ENCODE measurements around the gene UNC79. TPM values are rescaled to one million over a fixed set of nuclear protein-coding genes. Genes with fewer than 3 reads are reported as not detected.

Gene UNC79
- total and polyA plus RNA-seq, 2 experiments from 2014 or later = 0.04 TPM; not detected in 1

- no peak overlapping the region for H3K4me2 ChIP-seq (ENCODE audit: unreplicated experiment)
- DNase-seq = no peak
- no peaks in the 10 kb centered on the region for H3K9me3 ChIP-seq (ENCODE audit: low read depth)
- H3K27ac ChIP-seq = no peak overlapping the region
- no peak for TF ChIP-seq EZH2 (IDR thresholded peaks at IDR 0.05; ENCODE audit: insufficient read depth, poor library complexity, severe bottlenecking)
- WGBS, 2 experiments (ENCODE audit: low coverage in 1 of 2, low lambda C conversion rate in 2 of 2, missing lambda C conversion rate in 2 of 2) = 45 to 57% methylated on average over 3 of the region's 3 CpGs
- H2AFZ ChIP-seq = no peak overlapping the region
- no peaks in the 10 kb centered on the region for H3F3A ChIP-seq (ENCODE audit: insufficient read depth)
- no peak overlapping the region for H3K9ac ChIP-seq
- no peaks in the 10 kb centered on the region for H3K79me2 ChIP-seq (ENCODE audit: insufficient read depth)
- in situ Hi-C loops (cut with MboI) = no loop called here
- H3K36me3 ChIP-seq (ENCODE audit: low read depth) = no peaks in the 10 kb centered on the region
- H4K20me1 ChIP-seq (ENCODE audit: insufficient read depth) = no peaks in the 10 kb centered on the region
- H3K4me3 ChIP-seq = no peak overlapping the region
- H3K4me1 ChIP-seq (ENCODE audit: insufficient read depth) = no peaks in the 10 kb centered on the region
- no peaks in the 10 kb centered on the region for H3K9me2 ChIP-seq (ENCODE audit: insufficient read depth)
- H3K27me3 ChIP-seq (replicated peaks; ENCODE audit: insufficient read depth) = no peaks in the 10 kb centered on the region
Observed at GRCh38 chr14:93719256-93719655, 288.5 kb downstream of the UNC79 start.

- Histone ChIP-seq H3K4me2 (ENCODE audit: unreplicated experiment) (no peak overlapping the region), H3K4me3 (no peak overlapping the region), H2AFZ (no peak overlapping the region), H3K4me1 (ENCODE audit: insufficient read depth) (no peaks in the 10 kb centered on the region), H3K79me2 (ENCODE audit: insufficient read depth) (no peaks in the 10 kb centered on the region), H3K9me3 (ENCODE audit: low read depth) (no peaks in the 10 kb centered on the region), H3K9ac (no peak overlapping the region), H4K20me1 (ENCODE audit: insufficient read depth) (no peaks in the 10 kb centered on the region), H3K27me3 (replicated peaks; ENCODE audit: insufficient read depth) (no peaks in the 10 kb centered on the region), H3K27ac (no peak overlapping the region), H3K9me2 (ENCODE audit: insufficient read depth) (no peaks in the 10 kb centered on the region), H3K36me3 (ENCODE audit: low read depth) (no peaks in the 10 kb centered on the region), H3F3A (ENCODE audit: insufficient read depth) (no peaks in the 10 kb centered on the region)
- WGBS, 2 experiments (ENCODE audit: low coverage in 1 of 2, low lambda C conversion rate in 2 of 2, missing lambda C conversion rate in 2 of 2) = 52% methylated on average over 12 of the region's 12 CpGs
- in situ Hi-C loops (cut with MboI) = no loop called here
- no peak for TF ChIP-seq EZH2phosphoT487 (IDR thresholded peaks at IDR 0.05; ENCODE audit: insufficient read depth, low read depth)
- TF ChIP-seq EZH2 (IDR thresholded peaks at IDR 0.05; ENCODE audit: insufficient read depth, poor library complexity, severe bottlenecking) = no peak
- DNase-seq = no peak
Observed at GRCh38 chr14:93720076-93720815, 289.5 kb downstream of the UNC79 start.

- in situ Hi-C loops (cut with MboI) = no loop called here
- Histone ChIP-seq H3K9me3 (ENCODE audit: low read depth) (no peaks in the 10 kb centered on the region), H3K4me2 (ENCODE audit: unreplicated experiment) (no peak overlapping the region), H3K9me2 (ENCODE audit: insufficient read depth) (no peaks in the 10 kb centered on the region), H3K36me3 (ENCODE audit: low read depth) (no peaks in the 10 kb centered on the region), H2AFZ (no peak overlapping the region), H3K9ac (no peak overlapping the region), H3F3A (ENCODE audit: insufficient read depth) (no peaks in the 10 kb centered on the region), H3K4me1 (ENCODE audit: insufficient read depth) (no peaks in the 10 kb centered on the region), H3K4me3 (no peak overlapping the region), H3K27ac (no peak overlapping the region), H3K79me2 (ENCODE audit: insufficient read depth) (no peaks in the 10 kb centered on the region), H4K20me1 (ENCODE audit: insufficient read depth) (no peaks in the 10 kb centered on the region), H3K27me3 (replicated peaks; ENCODE audit: insufficient read depth) (no peaks in the 10 kb centered on the region)
- TF ChIP-seq EZH2phosphoT487 (IDR thresholded peaks at IDR 0.05; ENCODE audit: insufficient read depth, low read depth) (no peak), EZH2 (IDR thresholded peaks at IDR 0.05; ENCODE audit: insufficient read depth, poor library complexity, severe bottlenecking) (no peak)
- DNase-seq = no peak
- WGBS, 2 experiments (ENCODE audit: low coverage in 1 of 2, low lambda C conversion rate in 2 of 2, missing lambda C conversion rate in 2 of 2) = 69 to 81% methylated on average over 13 of the region's 13 CpGs
Observed at GRCh38 chr14:93720981-93721483, 290.3 kb downstream of the UNC79 start.

GRCh38 chr14:93723001-93723400 lies 292.3 kb downstream of the UNC79 start:
- no peaks in the 10 kb centered on the region for H3K4me1 ChIP-seq (ENCODE audit: insufficient read depth)
- no peaks in the 10 kb centered on the region for H3K27me3 ChIP-seq (replicated peaks; ENCODE audit: insufficient read depth)
- no peaks in the 10 kb centered on the region for H3K9me3 ChIP-seq (ENCODE audit: low read depth)
- 52 to 68% methylated on average over 4 of the region's 4 CpGs for WGBS, 2 experiments (ENCODE audit: low coverage in 1 of 2, low lambda C conversion rate in 2 of 2, missing lambda C conversion rate in 2 of 2)
- no peaks in the 10 kb centered on the region for H3K9me2 ChIP-seq (ENCODE audit: insufficient read depth)
- no peaks in the 10 kb centered on the region for H3K36me3 ChIP-seq (ENCODE audit: low read depth)
- no peak for TF ChIP-seq EZH2 (IDR thresholded peaks at IDR 0.05; ENCODE audit: insufficient read depth, poor library complexity, severe bottlenecking)
- TF ChIP-seq EZH2phosphoT487 (IDR thresholded peaks at IDR 0.05; ENCODE audit: insufficient read depth, low read depth) = no peak
- H3K79me2 ChIP-seq (ENCODE audit: insufficient read depth) = no peaks in the 10 kb centered on the region
- H3F3A ChIP-seq (ENCODE audit: insufficient read depth) = no peaks in the 10 kb centered on the region
- H4K20me1 ChIP-seq (ENCODE audit: insufficient read depth) = no peaks in the 10 kb centered on the region
- H3K4me2 ChIP-seq (ENCODE audit: unreplicated experiment) = no peak overlapping the region
- H3K27ac ChIP-seq = no peak overlapping the region
- in situ Hi-C loops (cut with MboI) = no loop called here
- no peak overlapping the region for H2AFZ ChIP-seq
- H3K4me3 ChIP-seq = no peak overlapping the region
- no peak for DNase-seq
- H3K9ac ChIP-seq = no peak overlapping the region
